ENCODE data around the gene TMC2. TPM values are rescaled to one million over a fixed set of nuclear protein-coding genes. Genes with fewer than 3 reads are reported as not detected.
A peak's percentile ranks its signal among the peaks of the same experiment; 100 is the strongest.

The TMC2 gene
- total and polyA plus RNA-seq, 7 experiments from 2014 or later: 0.15 TPM; not detected in 6

- ChIA-PET POLR2A (no interaction called here), CTCF (no interaction called here)
- Mint-ChIP-seq H3K27ac (no peak overlapping the region), H3K27me3 (peaks cover 13 to 34% (median 19%) of the 10 kb centered on the region in 5 donors), H3K4me1 (no peaks in the 10 kb centered on the region), H3K9me3 (no peaks in the 10 kb centered on the region), H3K36me3 (no peaks in the 10 kb centered on the region), H3K4me3 (no peak overlapping the region)
- Histone ChIP-seq H3K27ac (ENCODE audit: low read depth, low read length) (no peak overlapping the region), H3K4me3 (ENCODE audit: low read length) (no peak overlapping the region), H3K36me3 (ENCODE audit: control insufficient read depth in 2 of 3, insufficient read depth in 3 of 3, low read length in 3 of 3) (no peaks in the 10 kb centered on the region), H3K4me1 (ENCODE audit: control insufficient read depth in 2 of 2, insufficient read depth in 2 of 2, low read length in 2 of 2) (no peaks in the 10 kb centered on the region), H3K27me3 (ENCODE audit: control insufficient read depth in 2 of 2, insufficient read depth in 2 of 2, low read length in 2 of 2) (no peaks in the 10 kb centered on the region), H3K9me3 (ENCODE audit: control insufficient read depth in 2 of 3, low read length in 3 of 3) (no peaks in the 10 kb centered on the region)
- no peak for DNase-seq
- ATAC-seq: no peak
- intact Hi-C loops (cut with micrococcal nuclease): no loop called here
These were observed 49.4 kb downstream of the TMC2 start for GRCh38 chr20:2585811-2586210.

DNA sequence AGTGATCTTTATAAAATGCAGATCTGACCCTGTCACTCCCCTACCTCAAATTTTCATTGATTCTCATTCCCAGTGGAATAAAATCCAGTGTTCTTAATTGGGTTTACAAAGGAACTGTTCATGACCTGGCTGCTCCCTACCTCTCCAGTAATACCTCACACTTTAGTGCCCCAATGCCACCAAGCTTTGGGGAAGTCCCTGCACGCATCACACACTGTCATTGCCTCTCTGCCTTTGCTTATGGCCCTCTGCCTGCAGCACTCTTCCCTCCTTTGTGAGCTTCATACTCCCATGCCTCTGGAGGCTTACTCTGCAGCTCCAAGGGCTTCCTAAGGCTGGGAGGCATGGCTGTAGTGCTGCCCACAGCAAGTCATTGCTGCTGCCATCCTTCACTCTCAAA is 57.4 kb downstream of the TMC2 start:
- Mint-ChIP-seq H3K4me1 (peaks cover 0 to 4% (median 0%) of the 10 kb centered on the region in 7 donors), H3K36me3 (no peaks in the 10 kb centered on the region), H3K4me3 (no peak overlapping the region), H3K27me3 (peaks cover 16 to 41% (median 24%) of the 10 kb centered on the region in 5 donors), H3K9me3 (peaks cover 0 to 3% (median 0%) of the 10 kb centered on the region in 11 donors), H3K27ac (peak overlapping the region in 1 of 9 donors; percentile 49)
- no peak overlapping the region for H3K4me3 ChIP-seq (ENCODE audit: low read length)
- ATAC-seq: no peak
- ChIA-PET POLR2A (no interaction called here), CTCF (no interaction called here)
- no peaks in the 10 kb centered on the region for H3K4me1 ChIP-seq (ENCODE audit: control insufficient read depth in 2 of 2, insufficient read depth in 2 of 2, low read length in 2 of 2)
- no peak overlapping the region for H3K27ac ChIP-seq (ENCODE audit: low read depth, low read length)
- no peaks in the 10 kb centered on the region for H3K9me3 ChIP-seq (ENCODE audit: control insufficient read depth in 2 of 3, low read length in 3 of 3)
- H3K27me3 ChIP-seq (ENCODE audit: control insufficient read depth in 2 of 2, insufficient read depth in 2 of 2, low read length in 2 of 2): no peaks in the 10 kb centered on the region
- no peak for DNase-seq
- intact Hi-C loops (cut with micrococcal nuclease): no loop called here
- no peaks in the 10 kb centered on the region for H3K36me3 ChIP-seq (ENCODE audit: control insufficient read depth in 2 of 3, insufficient read depth in 3 of 3, low read length in 3 of 3)

DNA sequence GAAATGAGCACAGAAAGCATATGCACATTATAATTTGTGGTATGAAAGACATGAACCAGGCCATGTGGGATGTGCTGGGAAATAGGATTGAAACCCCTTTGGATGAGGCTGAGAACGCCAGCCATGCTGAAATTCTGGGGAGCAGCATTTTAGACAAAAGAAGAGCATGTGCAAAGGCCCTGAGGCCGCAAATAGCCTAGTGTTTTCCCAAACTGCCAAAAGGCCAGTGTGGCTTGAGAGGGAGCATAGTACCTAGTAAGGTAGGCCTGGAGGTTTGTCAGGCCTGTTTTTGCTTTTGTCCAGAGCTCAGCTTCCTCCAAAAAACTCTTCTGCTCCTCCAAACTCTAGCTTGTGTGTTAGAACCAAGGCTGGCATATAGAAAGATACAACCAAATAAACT is 58.7 kb downstream of the TMC2 start:
- H3K4me1 Mint-ChIP-seq: peaks cover 0 to 4% (median 0%) of the 10 kb centered on the region in 7 donors

GRCh38 chr20:2596673-2597279 is 60.4 kb downstream of the TMC2 start:
- Mint-ChIP-seq H3K9me3 (peaks cover 0 to 3% (median 0%) of the 10 kb centered on the region in 11 donors), H3K4me1 (peaks cover 0 to 4% (median 0%) of the 10 kb centered on the region in 7 donors), H3K36me3 (no peaks in the 10 kb centered on the region), H3K4me3 (no peak overlapping the region), H3K27ac (no peak overlapping the region), H3K27me3 (peaks cover 10 to 30% (median 17%) of the 10 kb centered on the region in 5 donors)
- Histone ChIP-seq H3K27me3 (ENCODE audit: control insufficient read depth in 2 of 2, insufficient read depth in 2 of 2, low read length in 2 of 2) (no peaks in the 10 kb centered on the region), H3K36me3 (ENCODE audit: control insufficient read depth in 2 of 3, insufficient read depth in 3 of 3, low read length in 3 of 3) (no peaks in the 10 kb centered on the region), H3K9me3 (ENCODE audit: control insufficient read depth in 2 of 3, low read length in 3 of 3) (no peaks in the 10 kb centered on the region), H3K4me3 (ENCODE audit: low read length) (no peak overlapping the region), H3K27ac (ENCODE audit: low read depth, low read length) (no peak overlapping the region), H3K4me1 (ENCODE audit: control insufficient read depth in 2 of 2, insufficient read depth in 2 of 2, low read length in 2 of 2) (no peaks in the 10 kb centered on the region)
- intact Hi-C loops (cut with micrococcal nuclease): no loop called here
- ChIA-PET CTCF (interaction anchor here (0.7 kb wide), 1 partner anchor 979 kb away, joined by 5 read pairs; no protein-coding TSS in a partner anchor), POLR2A (no interaction called here)
- DNase-seq (no peak), ATAC-seq (no peak)

More for the DNA sequence above, 58.7 kb downstream of the TMC2 start:
- H3K27ac ChIP-seq (ENCODE audit: low read depth, low read length): no peak overlapping the region
- H3K9me3 Mint-ChIP-seq: peaks cover 0 to 3% (median 0%) of the 10 kb centered on the region in 11 donors
- no peaks in the 10 kb centered on the region for H3K9me3 ChIP-seq (ENCODE audit: control insufficient read depth in 2 of 3, low read length in 3 of 3)
- H3K4me3 Mint-ChIP-seq: no peak overlapping the region
- no peaks in the 10 kb centered on the region for H3K36me3 Mint-ChIP-seq
- no peak overlapping the region for H3K27ac Mint-ChIP-seq
- intact Hi-C loops (cut with micrococcal nuclease): no loop called here
- H3K4me1 ChIP-seq (ENCODE audit: control insufficient read depth in 2 of 2, insufficient read depth in 2 of 2, low read length in 2 of 2): no peaks in the 10 kb centered on the region
- H3K36me3 ChIP-seq (ENCODE audit: control insufficient read depth in 2 of 3, insufficient read depth in 3 of 3, low read length in 3 of 3): no peaks in the 10 kb centered on the region
- ChIA-PET CTCF (no interaction called here), POLR2A (no interaction called here)
- H3K4me3 ChIP-seq (ENCODE audit: low read length): no peak overlapping the region
- peaks cover 16 to 36% (median 21%) of the 10 kb centered on the region in 5 donors for H3K27me3 Mint-ChIP-seq
- ATAC-seq (no peak), DNase-seq (no peak)
- no peaks in the 10 kb centered on the region for H3K27me3 ChIP-seq (ENCODE audit: control insufficient read depth in 2 of 2, insufficient read depth in 2 of 2, low read length in 2 of 2)

DNA sequence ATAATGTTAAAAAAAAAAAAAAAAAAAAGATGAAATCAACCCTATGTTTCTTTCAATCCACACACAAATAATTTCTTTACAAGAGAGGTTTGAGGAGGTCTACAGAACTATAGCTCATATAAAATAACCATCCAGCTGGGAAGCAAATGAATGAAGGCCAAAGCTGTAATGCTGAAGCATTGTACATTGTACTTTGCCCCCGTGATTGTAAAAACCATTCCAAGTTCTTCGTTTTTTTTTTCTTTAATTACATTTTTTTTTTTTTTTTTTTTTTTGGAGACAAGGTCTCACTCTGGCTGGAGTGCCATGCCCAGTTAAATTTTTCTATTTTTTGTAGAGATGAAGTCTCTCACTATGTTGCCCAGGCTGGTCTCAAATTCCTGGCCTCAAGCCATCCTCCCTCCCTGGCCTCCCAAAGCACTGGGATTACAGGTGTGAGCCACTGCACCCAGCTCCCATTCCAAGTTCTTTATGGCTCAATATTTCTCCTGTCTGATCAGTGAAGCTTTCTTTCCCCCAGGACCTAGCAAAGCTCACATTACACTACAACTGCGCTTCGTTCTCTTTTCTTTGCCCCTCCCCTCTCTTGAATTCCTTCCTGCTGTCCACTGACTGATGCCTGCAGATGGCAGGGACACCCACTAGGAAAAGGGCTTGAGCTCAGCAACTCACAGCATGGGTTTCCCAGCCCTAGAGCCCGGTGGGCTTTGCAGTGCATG is 63.1 kb downstream of the TMC2 start:
- Mint-ChIP-seq H3K4me1 (peaks cover 0 to 4% (median 0%) of the 10 kb centered on the region in 7 donors), H3K36me3 (no peaks in the 10 kb centered on the region), H3K27me3 (peaks cover 0 to 11% (median 6%) of the 10 kb centered on the region in 5 donors), H3K27ac (no peak overlapping the region), H3K4me3 (no peak overlapping the region), H3K9me3 (peaks cover 0 to 3% (median 0%) of the 10 kb centered on the region in 11 donors)
- DNase-seq (no peak), ATAC-seq (no peak)
- CTCF ChIA-PET: no interaction called here
- intact Hi-C loops (cut with micrococcal nuclease): no loop called here
- Histone ChIP-seq H3K27me3 (ENCODE audit: control insufficient read depth in 2 of 2, insufficient read depth in 2 of 2, low read length in 2 of 2) (no peaks in the 10 kb centered on the region), H3K27ac (ENCODE audit: low read depth, low read length) (no peak overlapping the region), H3K4me3 (ENCODE audit: low read length) (no peak overlapping the region), H3K36me3 (ENCODE audit: control insufficient read depth in 2 of 3, insufficient read depth in 3 of 3, low read length in 3 of 3) (no peaks in the 10 kb centered on the region), H3K9me3 (ENCODE audit: control insufficient read depth in 2 of 3, low read length in 3 of 3) (no peaks in the 10 kb centered on the region), H3K4me1 (ENCODE audit: control insufficient read depth in 2 of 2, insufficient read depth in 2 of 2, low read length in 2 of 2) (no peaks in the 10 kb centered on the region)
- POLR2A ChIA-PET: no interaction called here

DNA sequence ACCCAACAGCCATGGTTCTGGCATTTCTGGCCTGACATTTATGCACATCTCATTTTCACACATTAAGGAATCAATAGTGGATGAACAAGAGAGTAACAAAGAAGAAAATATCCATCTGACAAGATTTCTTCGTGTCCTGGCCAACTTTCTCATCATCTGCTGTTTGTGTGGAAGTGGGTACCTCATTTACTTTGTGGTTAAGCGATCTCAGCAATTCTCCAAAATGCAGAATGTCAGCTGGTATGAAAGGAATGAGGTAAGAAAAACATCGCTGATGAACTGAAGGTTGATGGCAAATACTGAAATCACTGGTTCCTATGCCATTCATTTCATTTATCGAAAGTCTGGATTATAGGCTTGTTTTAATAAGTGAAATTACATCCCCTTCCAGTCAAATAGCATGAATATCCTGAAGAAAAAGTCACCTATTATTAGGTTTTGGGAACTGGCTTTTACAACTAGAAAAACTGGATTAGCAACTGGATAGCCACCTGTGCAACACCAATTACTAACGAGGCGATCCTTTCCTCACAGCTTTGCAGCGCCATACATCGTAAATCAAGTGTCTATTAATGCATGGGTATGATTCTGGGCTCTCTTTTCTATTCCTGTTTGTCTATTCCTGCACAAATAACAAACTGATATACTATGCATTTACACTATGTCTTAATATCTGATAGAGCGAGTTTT is 65.8 kb downstream of the TMC2 start:
- CTCF ChIA-PET: no interaction called here
- no peaks in the 10 kb centered on the region for H3K36me3 ChIP-seq (ENCODE audit: control insufficient read depth in 2 of 3, insufficient read depth in 3 of 3, low read length in 3 of 3)
- no peak for ATAC-seq
- H3K4me3 Mint-ChIP-seq: no peak overlapping the region
- DNase-seq: no peak
- H3K4me3 ChIP-seq (ENCODE audit: low read length): no peak overlapping the region
- H3K27me3 Mint-ChIP-seq: peaks cover 0 to 10% (median 4%) of the 10 kb centered on the region in 5 donors
- H3K27me3 ChIP-seq (ENCODE audit: control insufficient read depth in 2 of 2, insufficient read depth in 2 of 2, low read length in 2 of 2): no peaks in the 10 kb centered on the region
- no peak overlapping the region for H3K27ac Mint-ChIP-seq
- peaks cover 0 to 26% (median 6%) of the 10 kb centered on the region in 11 donors for H3K9me3 Mint-ChIP-seq
- POLR2A ChIA-PET: no interaction called here
- intact Hi-C loops (cut with micrococcal nuclease): no loop called here
- peaks cover 0 to 4% (median 0%) of the 10 kb centered on the region in 3 experiments for H3K9me3 ChIP-seq (ENCODE audit: control insufficient read depth in 2 of 3, low read length in 3 of 3)
- H3K4me1 Mint-ChIP-seq: no peaks in the 10 kb centered on the region
- H3K36me3 Mint-ChIP-seq: peaks cover 0 to 3% (median 1%) of the 10 kb centered on the region in 5 donors
- no peaks in the 10 kb centered on the region for H3K4me1 ChIP-seq (ENCODE audit: control insufficient read depth in 2 of 2, insufficient read depth in 2 of 2, low read length in 2 of 2)
- no peak overlapping the region for H3K27ac ChIP-seq (ENCODE audit: low read depth, low read length)

Measured in naive thymus-derived CD4-positive, alpha-beta T cell (primary cell).